Stimulated activated CD8-positive, alpha-beta memory T cell treated with anti-CD3 and anti-CD28 coated beads, Interleukin-4, amount 100 ng/mL, for 1 hour (primary cell): ENCODE data around the gene ZCCHC18.

Experiments used
- DNase-seq, 2 donors: peaks; one replicate each; pipeline ENCODE4 v3.0.0-alpha.2; 2020; ENCODE audit warnings: low read depth in 2 of 2, low spot score in 1 of 2

ZCCHC18 gene

DNA sequence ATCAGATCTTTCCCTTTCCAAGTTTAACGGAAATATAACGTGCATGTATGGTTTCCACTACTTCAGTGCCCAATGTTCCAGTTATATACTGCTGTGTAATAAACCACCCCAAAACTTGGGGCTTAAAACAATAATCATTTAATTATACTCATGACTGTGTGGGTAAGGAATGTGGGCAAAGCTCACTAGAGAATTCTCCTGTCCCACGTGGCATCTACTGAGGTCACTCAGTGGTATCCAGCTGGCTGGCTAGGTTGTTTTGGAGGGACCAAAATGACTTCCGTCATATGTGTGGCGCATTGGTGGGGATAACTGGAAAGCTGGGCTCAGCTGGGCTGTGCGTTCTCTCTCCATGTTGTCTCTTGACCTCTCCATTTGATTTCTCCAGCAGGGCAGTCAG lies 18.5 kb downstream of the ZCCHC18 start:
- DNase-seq: no peak

DNA sequence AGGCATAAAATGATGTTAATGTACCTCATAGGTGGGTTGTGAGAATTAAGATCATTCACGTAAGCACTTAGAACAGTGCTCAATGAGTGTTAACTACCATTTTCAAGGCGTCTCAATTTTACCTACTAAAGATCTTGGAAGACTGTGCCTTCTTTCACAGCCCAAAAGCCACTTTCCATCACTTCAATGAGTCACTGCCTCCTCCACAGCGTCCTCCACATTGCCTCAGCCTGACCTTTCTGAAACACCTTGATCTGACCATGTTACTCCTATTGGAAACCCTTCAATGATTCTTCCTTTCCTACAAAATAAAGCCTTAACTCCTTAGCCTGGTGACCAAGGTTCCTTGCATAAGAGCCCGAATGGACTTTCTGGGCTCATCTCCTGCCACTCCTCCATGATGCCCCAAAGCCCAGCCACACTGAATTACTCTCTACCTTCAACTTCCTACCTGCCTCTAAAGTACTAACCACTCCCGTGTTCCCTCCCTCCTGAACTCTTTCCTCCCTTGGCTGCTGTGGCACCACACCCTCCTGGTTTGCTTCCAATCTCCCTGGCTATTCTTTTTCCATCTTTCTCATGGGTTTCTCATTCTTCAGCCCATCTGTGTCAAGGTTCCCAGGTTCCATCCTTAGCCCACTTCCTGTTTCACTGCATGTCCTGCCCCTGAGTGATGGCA lies 22.4 kb downstream of the ZCCHC18 start:
- no peak for DNase-seq

DNA sequence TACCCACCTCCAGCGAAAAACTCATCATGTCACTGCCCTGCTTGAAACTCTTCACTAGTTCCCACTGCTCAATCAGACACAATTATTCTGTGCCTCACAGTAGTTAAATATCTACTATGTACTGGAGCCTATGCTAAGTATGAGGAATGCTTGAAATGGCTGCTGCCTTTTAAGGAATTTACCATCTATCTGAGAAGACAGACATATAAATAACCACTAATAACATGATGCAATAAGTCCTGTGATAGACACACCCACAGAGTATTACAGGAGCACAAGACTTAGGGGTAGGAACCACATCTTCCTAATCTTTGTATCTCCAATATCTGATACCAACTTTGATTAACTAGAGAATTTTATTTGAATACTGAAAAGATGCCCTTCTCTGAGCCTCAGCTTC lies 23.4 kb downstream of the ZCCHC18 start:
- DNase-seq: no peak

DNA sequence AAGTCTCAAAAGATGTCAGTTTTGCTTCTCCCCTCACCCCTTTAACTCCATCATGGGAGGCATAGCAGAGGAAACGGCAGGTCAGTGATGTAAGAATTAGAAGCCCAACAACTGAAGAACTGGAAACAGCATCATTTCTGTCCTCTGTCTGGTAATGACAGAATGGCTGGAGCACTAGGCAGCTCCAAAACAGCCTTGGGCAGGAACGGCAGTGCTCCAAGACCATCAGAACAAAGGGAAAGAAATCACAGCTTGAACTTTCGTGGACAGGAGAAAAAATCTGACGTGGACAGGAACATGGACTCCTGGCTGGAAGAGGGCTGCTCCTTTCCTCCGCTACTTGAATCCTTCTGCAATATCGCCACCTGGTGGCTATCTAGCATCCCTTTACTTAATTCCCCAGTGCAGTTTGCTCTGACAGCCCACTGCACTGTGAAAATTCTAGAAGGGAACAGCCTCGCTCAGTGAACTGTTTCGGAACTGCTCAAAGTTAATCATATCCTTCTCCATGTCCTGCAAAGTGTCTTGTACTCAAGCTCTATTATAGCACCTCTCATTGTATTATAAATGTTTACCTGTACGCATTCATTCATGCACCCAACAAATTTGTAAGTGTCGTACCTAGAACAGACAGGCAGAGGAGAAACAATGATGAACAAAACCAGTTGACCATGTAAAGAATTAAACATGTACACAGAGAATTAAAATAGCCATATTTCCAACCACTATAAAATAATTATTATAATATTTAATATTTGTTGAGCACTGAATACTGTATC lies 24.1 kb downstream of the ZCCHC18 start:
- peak in 1 of 2 donors; percentile 25 for DNase-seq

DNA sequence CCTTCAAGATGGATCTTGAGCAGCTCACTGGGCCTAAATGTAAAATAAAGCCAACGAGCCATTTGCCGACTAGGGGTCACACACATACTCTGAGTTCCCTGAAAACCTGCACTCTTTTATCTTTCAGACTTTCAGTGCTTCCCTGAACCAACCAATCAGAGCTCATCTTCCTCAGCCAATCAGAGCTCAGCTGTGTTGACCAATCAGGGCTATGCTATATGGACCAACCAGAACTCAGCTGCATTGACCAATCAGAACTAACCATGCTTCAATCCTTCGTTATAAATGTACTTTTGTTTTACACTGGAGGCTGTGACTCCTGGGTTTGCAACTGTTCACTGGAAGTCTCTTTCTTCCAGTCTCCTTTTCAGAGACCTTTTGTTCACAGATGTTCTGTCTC lies 25.2 kb downstream of the ZCCHC18 start:
- DNase-seq: no peak

DNA sequence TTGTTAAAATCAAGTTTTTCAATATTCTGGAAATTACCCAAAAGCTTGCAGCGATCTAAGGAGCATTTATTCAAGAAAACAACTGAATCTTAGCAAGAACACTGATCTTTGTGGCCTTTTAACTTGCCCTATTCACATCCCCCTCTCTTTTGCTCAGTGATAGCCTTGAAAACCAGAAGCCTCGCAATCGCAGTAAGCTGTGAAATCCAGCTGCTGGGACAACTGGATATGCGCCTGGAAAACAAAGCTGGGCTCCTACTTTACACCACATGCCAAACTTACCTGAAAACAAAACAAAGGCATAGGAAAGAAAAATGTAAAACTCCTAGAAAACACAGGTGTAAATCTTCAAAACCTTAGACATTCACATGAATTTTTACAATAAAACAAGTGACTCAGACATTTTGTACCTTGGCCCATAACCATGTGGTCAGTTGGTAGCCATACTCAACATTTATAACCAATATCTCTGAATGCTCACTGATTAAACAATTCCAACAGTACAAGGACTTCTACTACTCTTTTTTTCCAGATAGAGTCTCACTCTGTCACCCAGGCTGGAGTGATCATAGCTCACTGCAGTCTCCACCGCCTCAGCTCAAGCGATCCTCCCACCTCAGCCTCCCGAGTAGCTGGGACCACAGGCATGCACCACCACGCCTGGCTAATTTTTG lies 28.9 kb downstream of the ZCCHC18 start:
- DNase-seq: no peak

DNA sequence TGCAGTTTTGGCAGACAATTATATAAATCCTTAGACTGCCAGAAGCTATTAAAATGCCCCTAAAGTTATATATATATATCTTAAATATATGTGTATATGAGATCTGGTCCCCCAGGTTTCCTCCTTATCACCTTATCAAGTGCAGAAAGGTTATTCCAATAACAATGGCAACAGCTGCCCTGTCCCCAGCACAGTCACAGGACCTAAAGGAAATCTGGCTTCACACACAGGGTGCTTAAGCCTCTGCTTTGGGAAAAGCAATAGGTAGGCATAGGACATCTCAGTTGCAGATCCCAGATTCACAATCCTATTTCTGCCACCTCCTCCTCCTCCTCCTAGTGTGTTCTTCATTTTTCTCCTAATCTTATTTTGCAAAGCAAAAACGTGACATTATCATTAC lies 38.7 kb downstream of the ZCCHC18 start:
- DNase-seq: no peak

DNA sequence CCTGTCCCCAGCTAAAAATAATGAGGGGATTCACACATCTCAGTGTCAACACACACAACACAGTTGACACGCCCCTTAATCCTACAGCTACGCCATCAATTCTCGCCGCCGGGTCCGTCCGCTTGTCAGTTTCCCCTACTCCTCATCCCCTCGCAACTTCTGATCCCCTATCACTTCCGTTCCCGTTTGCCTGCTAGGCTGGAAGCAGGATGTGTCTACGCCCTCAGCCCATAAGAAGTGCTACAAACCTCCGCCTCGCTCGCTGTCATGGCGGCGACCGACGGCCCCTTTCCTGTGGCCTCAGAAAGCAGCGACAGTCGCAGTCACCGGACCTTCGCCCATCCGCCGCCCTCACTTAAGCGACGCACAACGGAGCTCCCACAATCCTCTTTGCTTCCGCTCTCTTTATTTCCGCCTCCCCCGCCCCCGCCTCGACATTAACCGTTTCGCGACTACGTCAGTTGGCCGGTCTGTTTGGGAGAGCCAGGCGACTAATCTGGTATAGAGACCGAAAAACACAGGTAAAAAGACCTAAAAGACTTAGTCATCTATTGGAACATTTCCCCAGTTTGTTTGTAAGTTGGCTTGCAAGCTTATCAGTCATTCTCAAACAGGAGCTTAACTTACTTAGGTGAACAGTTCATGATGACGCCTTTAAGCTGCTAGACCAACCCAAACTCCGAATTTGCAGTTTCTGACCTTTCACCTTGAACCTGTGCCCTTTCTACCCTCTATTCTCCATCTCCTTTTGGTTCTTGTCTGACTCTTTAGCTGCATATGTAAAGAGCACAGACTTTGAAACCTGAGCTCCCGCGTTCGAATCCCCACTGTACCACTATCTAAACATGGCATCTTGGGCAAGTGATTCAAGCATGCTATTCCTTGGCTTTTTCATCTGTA lies 44.6 kb downstream of the ZCCHC18 start, which contains the start of gene SLC25A53:
Gene SLC25A53 (minus strand): TSS at position 380 of the 900 bp plus-strand sequence. CDS start 51,752 bp downstream, outside the sequence.
- peak; percentile 35 to 51 for DNase-seq
